ENCODE data around the gene AUTS2. TPM values are rescaled to one million over a fixed set of nuclear protein-coding genes. Genes with fewer than 3 reads are reported as not detected.

Gene AUTS2
- total RNA-seq, 4 donors from 2014 or later, result 29.8 to 114 (median 59.4) TPM

DNA sequence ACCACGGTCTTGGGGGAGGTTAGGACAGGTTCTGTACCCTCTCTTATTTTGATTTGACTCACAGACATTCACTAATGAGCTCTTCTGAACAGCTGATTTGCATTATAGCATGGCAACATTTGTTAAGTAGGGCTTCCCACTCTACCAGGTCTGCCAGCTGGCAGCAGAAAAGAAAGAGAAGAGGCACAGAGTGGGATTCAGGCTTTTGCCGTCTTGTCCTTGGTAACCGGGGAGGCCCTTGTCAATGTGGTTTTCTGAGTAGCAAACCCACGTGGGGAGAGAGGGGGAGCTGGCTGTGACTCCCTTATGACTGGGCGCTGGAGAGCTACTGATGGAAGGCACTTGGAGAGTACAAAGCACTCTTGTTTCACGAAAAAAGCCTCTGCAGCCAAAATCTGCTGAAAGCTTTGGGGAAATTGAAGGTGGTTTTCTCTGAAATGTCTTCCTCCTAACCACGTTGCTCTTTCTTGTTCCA, 1178.4 kb downstream of the AUTS2 start:
- DNase-seq, result no peak
- TF ChIP-seq, protein P1, sequence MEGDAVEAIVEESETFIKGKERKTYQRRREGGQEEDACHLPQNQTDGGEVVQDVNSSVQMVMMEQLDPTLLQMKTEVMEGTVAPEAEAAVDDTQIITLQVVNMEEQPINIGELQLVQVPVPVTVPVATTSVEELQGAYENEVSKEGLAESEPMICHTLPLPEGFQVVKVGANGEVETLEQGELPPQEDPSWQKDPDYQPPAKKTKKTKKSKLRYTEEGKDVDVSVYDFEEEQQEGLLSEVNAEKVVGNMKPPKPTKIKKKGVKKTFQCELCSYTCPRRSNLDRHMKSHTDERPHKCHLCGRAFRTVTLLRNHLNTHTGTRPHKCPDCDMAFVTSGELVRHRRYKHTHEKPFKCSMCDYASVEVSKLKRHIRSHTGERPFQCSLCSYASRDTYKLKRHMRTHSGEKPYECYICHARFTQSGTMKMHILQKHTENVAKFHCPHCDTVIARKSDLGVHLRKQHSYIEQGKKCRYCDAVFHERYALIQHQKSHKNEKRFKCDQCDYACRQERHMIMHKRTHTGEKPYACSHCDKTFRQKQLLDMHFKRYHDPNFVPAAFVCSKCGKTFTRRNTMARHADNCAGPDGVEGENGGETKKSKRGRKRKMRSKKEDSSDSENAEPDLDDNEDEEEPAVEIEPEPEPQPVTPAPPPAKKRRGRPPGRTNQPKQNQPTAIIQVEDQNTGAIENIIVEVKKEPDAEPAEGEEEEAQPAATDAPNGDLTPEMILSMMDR (IDR thresholded peaks at IDR 0.05), result no peak
- no peak for TF ChIP-seq POLR2AphosphoS5 (IDR thresholded peaks at IDR 0.05)
- no peak for TF ChIP-seq POLR2A (IDR thresholded peaks at IDR 0.05)
- TF ChIP-seq EP300 (IDR thresholded peaks at IDR 0.05; ENCODE audit: low read depth), result no peak
- no peak overlapping the region for H3K4me3 ChIP-seq
- no peaks in the 10 kb centered on the region for H3K27me3 ChIP-seq
- 61 to 100% methylated on average over 1 to 7 of the region's 7 CpGs for WGBS, 2 donors (ENCODE audit: low coverage in 1 of 2)
- H3K4me1 ChIP-seq, result no peaks in the 10 kb centered on the region
- intact Hi-C loops (cut with DNase I; ENCODE audit: low total_unique reads), result loop anchor here (10.0 kb wide), 1 partner anchor 768 kb away; no protein-coding TSS in a partner anchor
- no peaks in the 10 kb centered on the region for H3K9me3 ChIP-seq
- in situ Hi-C loops (cut with MboI; ENCODE audit: low pct_ligation_motif_present in 1 of 4, low pct_unique_long_range_greater_than_20kb in 1 of 4, low sequenced_read_pairs in 3 of 4), result no loop called here
- H3K27ac ChIP-seq, result no peak overlapping the region
- peaks cover 0 to 14% (median 5%) of the 10 kb centered on the region in 4 donors for H3K36me3 ChIP-seq

GRCh38 chr7:70777251-70777650, 1179.0 kb downstream of the AUTS2 start:
- H3K27me3 ChIP-seq, result no peaks in the 10 kb centered on the region
- intact Hi-C loops (cut with DNase I; ENCODE audit: low total_unique reads) (loop anchor here (10.0 kb wide), 1 partner anchor 768 kb away; no protein-coding TSS in a partner anchor), in situ Hi-C loops (cut with MboI; ENCODE audit: low pct_ligation_motif_present in 1 of 4, low pct_unique_long_range_greater_than_20kb in 1 of 4, low sequenced_read_pairs in 3 of 4) (no loop called here)
- DNase-seq, result no peak
- peaks cover 0 to 14% (median 4%) of the 10 kb centered on the region in 4 donors for H3K36me3 ChIP-seq
- H3K9me3 ChIP-seq, result no peaks in the 10 kb centered on the region
- TF ChIP-seq EP300 (IDR thresholded peaks at IDR 0.05; ENCODE audit: low read depth) (no peak), POLR2AphosphoS5 (IDR thresholded peaks at IDR 0.05) (no peak), POLR2A (IDR thresholded peaks at IDR 0.05) (no peak)
- TF ChIP-seq, protein P1 (IDR thresholded peaks at IDR 0.05), result no peak
- H3K4me3 ChIP-seq, result no peak overlapping the region
- no peaks in the 10 kb centered on the region for H3K4me1 ChIP-seq
- H3K27ac ChIP-seq, result no peak overlapping the region

DNA sequence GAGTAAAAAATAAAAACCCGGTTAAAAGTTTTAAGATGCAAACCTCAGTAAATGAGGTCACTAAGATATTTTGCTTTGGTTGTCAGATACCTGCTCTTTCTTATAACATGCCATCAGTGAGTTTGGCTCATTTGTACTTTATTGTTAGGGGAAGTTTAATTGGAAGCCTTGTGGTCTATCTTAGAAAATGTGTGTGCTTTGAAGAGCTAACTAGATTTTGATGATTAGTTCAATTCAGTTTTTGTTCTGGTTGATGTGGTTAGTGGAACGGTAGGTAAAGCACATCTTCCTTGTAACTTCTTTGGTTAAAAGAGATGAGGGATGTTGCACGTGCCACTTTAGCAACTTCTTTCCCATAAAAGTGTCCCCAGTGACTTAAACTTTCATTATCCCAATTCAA, 1180.3 kb downstream of the AUTS2 start:
- no peak overlapping the region for H3K4me3 ChIP-seq
- no peak for TF ChIP-seq POLR2AphosphoS5 (IDR thresholded peaks at IDR 0.05)
- no peak for TF ChIP-seq POLR2A (IDR thresholded peaks at IDR 0.05)
- TF ChIP-seq, protein P1 (IDR thresholded peaks at IDR 0.05), result no peak
- TF ChIP-seq EP300 (IDR thresholded peaks at IDR 0.05; ENCODE audit: low read depth), result no peak
- intact Hi-C loops (cut with DNase I; ENCODE audit: low total_unique reads), result loop anchor here (10.0 kb wide), 1 partner anchor 766 kb away; no protein-coding TSS in a partner anchor
- WGBS, 2 donors (ENCODE audit: low coverage in 1 of 2), result 81 to 91% methylated on average over 3 of the region's 3 CpGs
- no peaks in the 10 kb centered on the region for H3K4me1 ChIP-seq
- H3K36me3 ChIP-seq, result peaks cover 0 to 9% (median 0%) of the 10 kb centered on the region in 4 donors
- no peaks in the 10 kb centered on the region for H3K9me3 ChIP-seq
- no peak for DNase-seq
- no peak overlapping the region for H3K27ac ChIP-seq
- in situ Hi-C loops (cut with MboI; ENCODE audit: low pct_ligation_motif_present in 1 of 4, low pct_unique_long_range_greater_than_20kb in 1 of 4, low sequenced_read_pairs in 3 of 4), result no loop called here
- H3K27me3 ChIP-seq, result no peaks in the 10 kb centered on the region

DNA sequence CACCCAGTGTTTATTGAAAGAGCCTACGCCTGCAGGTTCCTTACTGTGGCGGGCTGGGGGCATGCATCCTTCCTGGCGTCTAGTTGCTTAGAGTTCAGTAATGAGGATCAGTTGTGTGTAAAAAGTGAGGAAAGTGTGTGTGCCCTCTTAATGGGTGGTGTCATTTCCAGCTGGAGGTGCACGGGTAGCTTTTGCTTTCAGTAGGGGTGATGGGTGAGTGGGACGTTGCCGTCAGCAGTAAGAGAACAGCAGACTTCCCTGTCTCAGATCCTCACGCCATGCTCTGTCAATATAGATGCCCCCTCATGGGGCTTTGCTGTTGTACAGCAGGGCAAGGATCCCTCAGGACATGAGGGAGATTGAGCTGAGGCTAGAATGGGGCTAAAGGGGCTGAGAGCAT, 1181.0 kb downstream of the AUTS2 start:
- no peak for DNase-seq
- WGBS, 2 donors (ENCODE audit: low coverage in 1 of 2), result 67 to 96% methylated on average over 3 to 7 of the region's 7 CpGs
- Histone ChIP-seq H3K4me3 (no peak overlapping the region), H3K27ac (no peak overlapping the region), H3K9me3 (no peaks in the 10 kb centered on the region), H3K27me3 (no peaks in the 10 kb centered on the region), H3K4me1 (no peaks in the 10 kb centered on the region), H3K36me3 (peaks cover 0 to 17% (median 0%) of the 10 kb centered on the region in 4 donors)
- in situ Hi-C loops (cut with MboI; ENCODE audit: low pct_ligation_motif_present in 1 of 4, low pct_unique_long_range_greater_than_20kb in 1 of 4, low sequenced_read_pairs in 3 of 4) (no loop called here), intact Hi-C loops (cut with DNase I; ENCODE audit: low total_unique reads) (loop anchor here (10.0 kb wide), 1 partner anchor 765 kb away; no protein-coding TSS in a partner anchor)
- TF ChIP-seq POLR2AphosphoS5 (IDR thresholded peaks at IDR 0.05) (no peak), EP300 (IDR thresholded peaks at IDR 0.05; ENCODE audit: low read depth) (no peak), POLR2A (IDR thresholded peaks at IDR 0.05) (no peak)
- TF ChIP-seq, protein P1 (IDR thresholded peaks at IDR 0.05), result no peak
